ENCODE results near the gene MEDAG. TPM values are rescaled to one million over a fixed set of nuclear protein-coding genes. Genes with fewer than 3 reads are reported as not detected.

MEDAG gene
- total RNA-seq, 3 donors from 2014 or later (not counting 1 experiment from before 2014, with no cell fraction given): not detected

- no peaks in the 10 kb centered on the region for H3K9me3 Mint-ChIP-seq
- no peaks in the 10 kb centered on the region for H3K4me1 ChIP-seq (ENCODE audit: control insufficient read depth, insufficient read depth, low read length)
- H3K27me3 Mint-ChIP-seq (ENCODE audit: low read depth in 2 of 2): peaks cover 6 to 10% of the 10 kb centered on the region in 2 donors
- TF ChIP-seq, protein P1, sequence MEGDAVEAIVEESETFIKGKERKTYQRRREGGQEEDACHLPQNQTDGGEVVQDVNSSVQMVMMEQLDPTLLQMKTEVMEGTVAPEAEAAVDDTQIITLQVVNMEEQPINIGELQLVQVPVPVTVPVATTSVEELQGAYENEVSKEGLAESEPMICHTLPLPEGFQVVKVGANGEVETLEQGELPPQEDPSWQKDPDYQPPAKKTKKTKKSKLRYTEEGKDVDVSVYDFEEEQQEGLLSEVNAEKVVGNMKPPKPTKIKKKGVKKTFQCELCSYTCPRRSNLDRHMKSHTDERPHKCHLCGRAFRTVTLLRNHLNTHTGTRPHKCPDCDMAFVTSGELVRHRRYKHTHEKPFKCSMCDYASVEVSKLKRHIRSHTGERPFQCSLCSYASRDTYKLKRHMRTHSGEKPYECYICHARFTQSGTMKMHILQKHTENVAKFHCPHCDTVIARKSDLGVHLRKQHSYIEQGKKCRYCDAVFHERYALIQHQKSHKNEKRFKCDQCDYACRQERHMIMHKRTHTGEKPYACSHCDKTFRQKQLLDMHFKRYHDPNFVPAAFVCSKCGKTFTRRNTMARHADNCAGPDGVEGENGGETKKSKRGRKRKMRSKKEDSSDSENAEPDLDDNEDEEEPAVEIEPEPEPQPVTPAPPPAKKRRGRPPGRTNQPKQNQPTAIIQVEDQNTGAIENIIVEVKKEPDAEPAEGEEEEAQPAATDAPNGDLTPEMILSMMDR (IDR thresholded peaks at IDR 0.05): no peak
- peaks cover 6% of the 10 kb centered on the region in 2 donors for H3K4me1 Mint-ChIP-seq
- ATAC-seq: no peak
- DNase-seq: no peak
- H3K36me3 ChIP-seq (ENCODE audit: control insufficient read depth, insufficient read depth, low read length): no peaks in the 10 kb centered on the region
- H3K4me3 Mint-ChIP-seq: no peak overlapping the region
- H3K27ac ChIP-seq (ENCODE audit: low read length): no peak overlapping the region
- WGBS (ENCODE audit: insufficient coverage): 75% methylated on average over 3 of the region's 3 CpGs
- no peaks in the 10 kb centered on the region for H3K9me3 ChIP-seq (ENCODE audit: control insufficient read depth, insufficient read depth, low read length)
- H3K27me3 ChIP-seq (ENCODE audit: control insufficient read depth, insufficient read depth, low read length): peaks cover 2% of the 10 kb centered on the region
- H3K27ac Mint-ChIP-seq: no peak overlapping the region
- intact Hi-C loops (cut with micrococcal nuclease): loop anchor here (10.0 kb wide), 1 partner anchor 486 kb away; no protein-coding TSS in a partner anchor
- H3K4me3 ChIP-seq (ENCODE audit: low read length): no peak overlapping the region
- no peaks in the 10 kb centered on the region for H3K36me3 Mint-ChIP-seq
Measured at GRCh38 chr13:30861163-30861562, 44.9 kb upstream of the MEDAG start.

DNA sequence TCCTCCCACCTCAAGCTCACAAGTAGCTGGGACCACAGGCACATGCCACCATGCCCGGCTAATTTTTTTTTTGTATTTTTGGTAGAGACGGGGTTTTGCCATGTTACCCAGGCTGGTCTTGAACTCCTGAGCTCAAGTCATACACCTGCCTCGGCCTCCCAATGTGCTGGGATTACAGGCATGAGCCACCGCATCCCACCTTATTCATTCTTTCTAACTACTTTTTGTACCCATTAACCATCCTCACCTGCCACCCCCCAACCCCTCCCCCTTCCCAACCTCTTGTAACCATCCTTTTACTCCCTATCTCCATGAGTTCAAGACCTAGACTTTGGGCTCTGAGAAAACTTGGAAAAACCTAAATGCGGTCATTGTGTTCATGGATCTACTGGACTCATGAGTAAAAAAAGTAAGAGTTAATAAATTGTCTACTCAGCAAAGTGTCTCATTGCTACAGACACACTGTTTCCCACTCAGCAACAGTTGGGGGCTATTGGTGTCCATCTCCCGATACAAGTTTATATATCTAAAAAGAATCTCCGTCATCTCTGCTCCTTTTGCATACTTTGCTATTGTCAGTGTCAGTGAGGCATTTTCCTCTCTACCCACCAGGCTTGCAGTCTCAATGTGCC, 44.1 kb upstream of the MEDAG start:
- H3K4me3 Mint-ChIP-seq: no peak overlapping the region
- no peaks in the 10 kb centered on the region for H3K36me3 Mint-ChIP-seq
- WGBS (ENCODE audit: insufficient coverage): 92% methylated on average over 7 of the region's 7 CpGs

DNA sequence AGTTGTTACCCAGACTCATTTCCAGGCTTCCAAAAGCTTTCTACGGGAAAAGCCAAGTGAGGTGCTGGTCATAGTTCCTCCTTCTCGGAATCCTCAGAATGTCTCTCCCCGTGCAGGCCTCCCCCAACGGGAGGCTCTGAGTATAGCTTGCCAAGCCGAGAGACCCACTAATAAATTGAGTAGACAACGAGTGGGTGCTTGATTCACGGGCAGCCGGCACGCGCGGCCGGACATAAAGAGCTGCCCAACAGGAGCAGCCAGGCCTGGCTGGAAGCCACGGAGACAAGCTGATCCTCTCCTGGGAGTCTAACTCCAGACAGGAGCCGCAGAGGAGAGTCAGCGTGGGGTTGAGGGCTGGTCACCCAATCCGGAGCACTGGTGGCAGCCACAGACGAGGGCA, 43.4 kb upstream of the MEDAG start:
- intact Hi-C loops (cut with micrococcal nuclease): loop anchor here (10.0 kb wide), 1 partner anchor 488 kb away; no protein-coding TSS in a partner anchor
- DNase-seq (no peak), ATAC-seq (no peak)
- Histone ChIP-seq H3K4me3 (ENCODE audit: low read length) (no peak overlapping the region), H3K36me3 (ENCODE audit: control insufficient read depth, insufficient read depth, low read length) (no peaks in the 10 kb centered on the region), H3K9me3 (ENCODE audit: control insufficient read depth, insufficient read depth, low read length) (no peaks in the 10 kb centered on the region), H3K27ac (ENCODE audit: low read length) (no peak overlapping the region), H3K4me1 (ENCODE audit: control insufficient read depth, insufficient read depth, low read length) (no peaks in the 10 kb centered on the region), H3K27me3 (ENCODE audit: control insufficient read depth, insufficient read depth, low read length) (peaks cover 2% of the 10 kb centered on the region)
- TF ChIP-seq, protein P1 (IDR thresholded peaks at IDR 0.05): no peak
- 79% methylated on average over 17 of the region's 17 CpGs for WGBS (ENCODE audit: insufficient coverage)
- Mint-ChIP-seq H3K9me3 (no peaks in the 10 kb centered on the region), H3K36me3 (no peaks in the 10 kb centered on the region), H3K4me3 (no peak overlapping the region), H3K27me3 (ENCODE audit: low read depth in 2 of 2) (peaks cover 6 to 10% of the 10 kb centered on the region in 2 donors), H3K4me1 (peaks cover 6% of the 10 kb centered on the region in 2 donors), H3K27ac (no peak overlapping the region)

More for the DNA sequence above, 44.1 kb upstream of the MEDAG start:
- Mint-ChIP-seq H3K4me1 (peaks cover 6% of the 10 kb centered on the region in 2 donors), H3K27me3 (ENCODE audit: low read depth in 2 of 2) (peaks cover 6 to 10% of the 10 kb centered on the region in 2 donors), H3K9me3 (no peaks in the 10 kb centered on the region), H3K27ac (no peak overlapping the region)
- Histone ChIP-seq H3K4me3 (ENCODE audit: low read length) (no peak overlapping the region), H3K36me3 (ENCODE audit: control insufficient read depth, insufficient read depth, low read length) (no peaks in the 10 kb centered on the region), H3K27ac (ENCODE audit: low read length) (no peak overlapping the region), H3K27me3 (ENCODE audit: control insufficient read depth, insufficient read depth, low read length) (peaks cover 2% of the 10 kb centered on the region), H3K4me1 (ENCODE audit: control insufficient read depth, insufficient read depth, low read length) (no peaks in the 10 kb centered on the region), H3K9me3 (ENCODE audit: control insufficient read depth, insufficient read depth, low read length) (no peaks in the 10 kb centered on the region)
- TF ChIP-seq, protein P1 (IDR thresholded peaks at IDR 0.05): no peak
- DNase-seq (no peak), ATAC-seq (no peak)
- intact Hi-C loops (cut with micrococcal nuclease): loop anchor here (10.0 kb wide), 1 partner anchor 487 kb away; no protein-coding TSS in a partner anchor
